Neuronal stem cell (in vitro differentiated cells): ENCODE measurements around the gene RPEL1.
"Not testable (repeated sequence)": the region's sequence is repeated elsewhere in the genome, so short reads cannot be mapped to it uniquely, and the experiment has no call there.

Experiments used
- DNase-seq: peaks from one replicate; pipeline ENCODE4 v3.0.0-alpha.2; 2013; ENCODE audit warnings: low spot score
- H2AFZ ChIP-seq: one replicate; pipeline ENCODE4 v1.6.1; 2013; ENCODE audit warnings: mild to moderate bottlenecking, low read length, inconsistent platforms
- H2AK5ac ChIP-seq: 2 replicates; pipeline ENCODE4 v1.6.1; 2013; ENCODE audit warnings: low read depth, mild to moderate bottlenecking, inconsistent platforms, low read length, moderate library complexity, mixed read lengths
- H2BK120ac ChIP-seq: 2 replicates; pipeline ENCODE4 v1.6.1; 2013; ENCODE audit warnings: low read depth, mild to moderate bottlenecking, inconsistent platforms, low read length, moderate library complexity, mixed read lengths
- H2BK12ac ChIP-seq: one replicate; pipeline ENCODE4 v1.6.1; 2013; ENCODE audit warnings: low read length, inconsistent platforms
- H2BK15ac ChIP-seq: 2 replicates; pipeline ENCODE4 v1.6.1; 2013; ENCODE audit warnings: mild to moderate bottlenecking, low read length, inconsistent platforms, mixed read lengths
- H2BK5ac ChIP-seq: one replicate; pipeline ENCODE4 v1.6.1; 2013; ENCODE audit warnings: inconsistent platforms, mild to moderate bottlenecking, low read length, moderate library complexity
- H3K14ac ChIP-seq: one replicate; pipeline ENCODE4 v1.6.1; 2013; ENCODE audit warnings: low read length, inconsistent platforms
- H3K18ac ChIP-seq: 2 replicates; pipeline ENCODE4 v1.6.1; 2013; ENCODE audit warnings: low read length, inconsistent platforms
- H3K23ac ChIP-seq: 2 replicates; pipeline ENCODE4 v1.6.1; 2013; ENCODE audit warnings: low read depth, mild to moderate bottlenecking, mixed read lengths, low read length, inconsistent platforms; ENCODE audit not compliant: poor library complexity
- H3K27ac ChIP-seq: replicated peaks from 3 replicates; pipeline ENCODE4 v1.5.1; 2013; ENCODE audit warnings: low read length, inconsistent platforms
- H3K27me3 ChIP-seq, 3 experiments: 2 replicates each; pipeline ENCODE4 v1.6.1; 2013; ENCODE audit warnings: low read length in 3 of 3, mild to moderate bottlenecking in 2 of 3, inconsistent platforms in 1 of 3, low read depth in 1 of 3, mixed read lengths in 1 of 3, moderate library complexity in 1 of 3; ENCODE audit not compliant: control insufficient read depth in 3 of 3, insufficient read depth in 3 of 3
- H3K36me3 ChIP-seq, 2 donors: replicated peaks in 1 of 2; 2 replicates each; pipeline ENCODE4 v1.6.1; 2013; ENCODE audit warnings: low read length in 2 of 2; ENCODE audit not compliant: control insufficient read depth in 2 of 2, insufficient read depth in 2 of 2
- H3K4ac ChIP-seq: 2 replicates; pipeline ENCODE4 v1.6.1; 2013; ENCODE audit warnings: inconsistent platforms, mild to moderate bottlenecking, low read length, moderate library complexity
- H3K4me1 ChIP-seq, 2 donors: 1 replicate in 1 of 2; 2 replicates in 1 of 2; pipeline ENCODE4 v1.6.1; 2013; ENCODE audit warnings: low read length in 2 of 2, low read depth in 1 of 2; ENCODE audit not compliant: control insufficient read depth in 2 of 2, insufficient read depth in 1 of 2
- H3K4me2 ChIP-seq: one replicate; pipeline ENCODE4 v1.6.1; 2013; ENCODE audit warnings: mild to moderate bottlenecking, low read length, inconsistent platforms; ENCODE audit not compliant: insufficient read depth, poor library complexity, severe bottlenecking
- H3K4me3 ChIP-seq, 2 donors: 2 replicates each; pipeline ENCODE4 v1.5.1; 2013; ENCODE audit warnings: low read length in 2 of 2, mild to moderate bottlenecking in 2 of 2, inconsistent platforms in 1 of 2, moderate library complexity in 1 of 2
- H3K79me1 ChIP-seq: one replicate; pipeline ENCODE4 v1.6.1; 2013; ENCODE audit warnings: low read depth, mild to moderate bottlenecking, inconsistent platforms, low read length, moderate library complexity
- H3K9ac ChIP-seq: one replicate; pipeline ENCODE4 v1.6.1; 2013; ENCODE audit warnings: mild to moderate bottlenecking, low read depth, low read length, inconsistent platforms; ENCODE audit not compliant: poor library complexity
- H3K9me3 ChIP-seq, 2 donors: replicated peaks in 1 of 2; 2 replicates each; pipeline versions ENCODE3 to v1.6.1; 2013; ENCODE audit warnings: low read length in 2 of 2, mild to moderate bottlenecking in 2 of 2, inconsistent platforms in 1 of 2, low read depth in 1 of 2, mixed read lengths in 1 of 2, moderate library complexity in 1 of 2; ENCODE audit not compliant: control insufficient read depth in 2 of 2, insufficient read depth in 1 of 2
- H4K8ac ChIP-seq: one replicate; pipeline ENCODE4 v1.6.1; 2013; ENCODE audit warnings: low read depth, mild to moderate bottlenecking, inconsistent platforms, low read length, moderate library complexity
- H4K91ac ChIP-seq: one replicate; pipeline ENCODE4 v1.6.1; 2013; ENCODE audit warnings: low read length, low read depth, mild to moderate bottlenecking, inconsistent platforms; ENCODE audit not compliant: poor library complexity
- WGBS, 2 donors: extraction: QIAGEN DNeasy Blood & Tissue Kit; methylation state at CpG; one replicate each; pipeline ENCODE4 v1.1.7; 2013; ENCODE audit warnings: missing lambda C conversion rate in 2 of 2, mixed read lengths in 1 of 2; ENCODE audit not compliant: insufficient read length in 2 of 2, insufficient replicate concordance in 1 of 2; ENCODE audit errors: extremely low coverage in 2 of 2; 5-methylcytosine and 5-hydroxymethylcytosine counted together

The RPEL1 gene

DNA sequence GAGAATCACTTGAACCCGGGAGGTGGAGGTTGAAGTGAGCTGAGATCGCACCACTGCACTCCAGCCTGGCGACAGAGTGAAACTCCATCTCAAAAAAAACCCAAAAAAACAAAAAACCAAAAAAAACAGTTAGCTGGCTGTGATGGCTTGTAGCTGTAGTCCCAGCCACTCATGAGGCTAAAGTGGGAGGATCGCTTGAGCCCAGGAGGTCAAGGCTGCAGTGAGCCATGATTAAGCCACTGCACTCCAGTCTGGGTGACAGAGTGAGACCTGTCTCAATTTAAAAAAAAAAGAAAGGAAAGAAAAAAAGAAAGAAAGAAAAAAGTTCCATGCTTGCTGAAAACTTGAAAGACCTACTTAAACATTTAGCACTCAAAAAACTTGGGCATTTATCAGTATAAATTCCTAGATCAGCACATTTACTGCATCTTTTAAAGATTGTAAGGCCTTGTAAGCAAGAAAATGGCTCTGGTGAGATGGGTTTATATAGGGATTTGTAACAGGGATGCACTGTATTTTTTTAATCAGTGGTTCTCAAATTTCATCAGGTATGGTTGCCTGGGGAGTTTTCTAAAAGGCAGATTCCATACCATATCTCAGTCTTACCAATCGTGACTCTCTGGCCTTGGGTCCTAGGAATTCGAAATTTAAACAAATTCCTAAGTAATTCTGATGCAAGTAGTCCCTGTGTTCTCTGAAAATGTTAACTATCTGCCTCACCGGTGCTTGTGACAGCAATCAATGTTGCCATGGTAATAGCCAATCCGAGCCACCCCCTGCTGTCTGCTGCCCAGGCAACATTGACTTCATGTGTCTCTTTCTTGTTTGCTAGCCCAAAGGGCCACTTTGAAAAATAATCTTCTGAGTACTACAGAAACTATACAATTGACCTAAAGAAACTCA lies 41.1 kb upstream of the RPEL1 start:
- no peak overlapping the region for H2BK15ac ChIP-seq
- H3K4me3 ChIP-seq = no peak overlapping the region
- H3K36me3 ChIP-seq = no peaks in the 10 kb centered on the region
- no peak overlapping the region for H4K91ac ChIP-seq
- H3K27ac ChIP-seq = no peak overlapping the region
- no peak overlapping the region for H3K4ac ChIP-seq
- H3K4me2 ChIP-seq = no peak overlapping the region
- peaks cover 7 to 17% of the 10 kb centered on the region in 2 donors for H3K4me1 ChIP-seq
- no peak overlapping the region for H2BK5ac ChIP-seq
- H2BK120ac ChIP-seq = no peak overlapping the region
- no peak overlapping the region for H3K18ac ChIP-seq
- H4K8ac ChIP-seq = no peak overlapping the region
- H3K79me1 ChIP-seq = no peaks in the 10 kb centered on the region
- H3K23ac ChIP-seq = no peak overlapping the region
- H3K14ac ChIP-seq = no peak overlapping the region
- H3K9me3 ChIP-seq = no peaks in the 10 kb centered on the region
- no CpG with 5 or more reads among the region's 8 CpGs for WGBS, 2 donors
- no peak overlapping the region for H2AFZ ChIP-seq
- DNase-seq = peak; percentile 38
- H2BK12ac ChIP-seq = no peak overlapping the region
- no peak overlapping the region for H2AK5ac ChIP-seq
- H3K27me3 ChIP-seq = no peaks in the 10 kb centered on the region
- H3K9ac ChIP-seq = no peak overlapping the region

DNA sequence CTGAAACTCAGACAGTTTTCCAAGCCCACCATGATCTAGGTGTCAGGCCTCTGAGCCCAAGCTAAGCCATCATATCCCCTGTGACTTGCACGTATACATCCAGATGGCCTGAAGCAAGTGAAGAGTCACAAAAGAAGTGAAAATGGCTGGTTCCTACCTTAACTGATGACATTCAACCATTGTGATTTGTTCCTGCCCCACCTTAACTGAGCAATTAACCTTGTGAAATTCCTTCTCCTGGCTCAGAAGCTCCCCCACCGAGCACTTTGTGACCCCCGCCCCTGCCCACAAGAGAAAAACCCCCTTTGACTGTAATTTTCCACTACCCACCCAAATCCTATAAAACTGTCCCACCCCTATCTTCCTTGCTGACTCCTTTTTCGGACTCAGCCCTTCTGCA lies 40.3 kb upstream of the RPEL1 start:
- H4K91ac ChIP-seq, H2BK15ac ChIP-seq, H3K14ac ChIP-seq, H2AK5ac ChIP-seq, H3K27ac ChIP-seq, H3K36me3 ChIP-seq, H3K18ac ChIP-seq, DNase-seq, H2AFZ ChIP-seq, H3K79me1 ChIP-seq, H3K27me3 ChIP-seq, H3K4me3 ChIP-seq, H2BK12ac ChIP-seq, H3K4me2 ChIP-seq, H3K9ac ChIP-seq, H3K4ac ChIP-seq, H3K23ac ChIP-seq, H2BK5ac ChIP-seq, H2BK120ac ChIP-seq, H4K8ac ChIP-seq, H3K9me3 ChIP-seq: not testable (repeated sequence)
- peaks cover 7 to 17% of the 10 kb centered on the region in 2 donors for H3K4me1 ChIP-seq
- WGBS, 2 donors = no CpG with 5 or more reads among the region's 4 CpGs

DNA sequence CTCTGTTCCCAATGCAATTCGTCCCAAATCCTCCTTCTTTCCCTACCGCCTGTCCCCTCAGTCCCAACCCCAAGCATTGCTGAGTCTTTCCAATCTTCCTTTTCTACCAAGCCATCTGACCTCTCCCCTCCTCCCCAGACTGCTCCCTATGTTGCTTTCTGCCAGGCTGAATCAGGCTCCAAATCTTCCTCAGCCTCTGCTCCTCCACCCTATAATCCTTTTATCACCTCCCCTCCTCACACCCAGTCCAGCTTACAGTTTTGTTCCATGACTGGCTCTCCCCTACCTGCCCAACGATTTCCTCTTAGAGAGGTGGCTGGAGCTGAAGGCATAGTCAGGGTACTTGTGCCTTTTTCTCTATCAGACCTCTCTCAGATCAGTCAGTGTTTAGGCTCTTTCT lies 39.0 kb upstream of the RPEL1 start:
- H2AFZ ChIP-seq, H3K27ac ChIP-seq, H3K36me3 ChIP-seq, H2BK120ac ChIP-seq, H3K4me2 ChIP-seq, H4K91ac ChIP-seq, H3K9ac ChIP-seq, H3K79me1 ChIP-seq, H3K23ac ChIP-seq, H3K9me3 ChIP-seq, H3K18ac ChIP-seq, H2AK5ac ChIP-seq, H3K4me3 ChIP-seq, H3K27me3 ChIP-seq, H2BK12ac ChIP-seq, H3K4ac ChIP-seq, DNase-seq, H3K14ac ChIP-seq, H4K8ac ChIP-seq, H2BK5ac ChIP-seq, H2BK15ac ChIP-seq: not testable (repeated sequence)
- WGBS, 2 donors = no CpG with 5 or more reads among the region's 3 CpGs
- H3K4me1 ChIP-seq = peaks cover 7 to 17% of the 10 kb centered on the region in 2 donors

DNA sequence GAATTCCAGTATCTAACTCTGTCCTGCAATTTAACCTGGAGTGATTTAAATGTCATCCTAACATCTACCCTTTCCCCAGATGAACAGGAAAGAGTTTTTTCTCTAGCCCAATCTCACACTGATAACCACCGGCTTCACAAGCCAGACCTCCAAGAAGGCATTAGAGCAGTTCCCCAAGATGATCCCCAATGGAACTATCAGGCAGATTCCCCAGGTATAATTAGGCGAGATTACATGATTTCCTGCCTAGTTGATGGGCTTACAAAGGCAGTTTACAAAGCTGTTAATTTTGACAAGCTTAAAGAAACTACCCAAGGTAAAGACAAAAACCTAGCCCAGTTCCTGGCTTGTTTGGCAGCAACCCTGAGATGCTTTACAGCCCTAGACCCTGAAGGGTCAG lies 38.5 kb upstream of the RPEL1 start:
- Histone ChIP-seq H2BK15ac (no peak overlapping the region), H4K91ac (no peak overlapping the region), H4K8ac (no peak overlapping the region), H3K18ac (no peak overlapping the region), H2BK5ac (no peak overlapping the region), H3K27ac (no peak overlapping the region), H2AFZ (no peak overlapping the region), H2BK12ac (no peak overlapping the region), H3K36me3 (no peaks in the 10 kb centered on the region), H3K4me2 (no peak overlapping the region), H2BK120ac (no peak overlapping the region), H3K4ac (no peak overlapping the region), H2AK5ac (no peak overlapping the region), H3K14ac (no peak overlapping the region), H3K23ac (no peak overlapping the region), H3K79me1 (no peaks in the 10 kb centered on the region), H3K9ac (no peak overlapping the region), H3K27me3 (no peaks in the 10 kb centered on the region), H3K9me3 (no peaks in the 10 kb centered on the region), H3K4me3 (no peak overlapping the region), H3K4me1 (peaks cover 7 to 17% of the 10 kb centered on the region in 2 donors)
- no peak for DNase-seq
- WGBS, 2 donors = no CpG with 5 or more reads among the region's 2 CpGs
